DMS153 treated with DMSO at 0.1 percent for 48 hours (cell line): Measurements from ENCODE around the gene GBE1.
"Not testable (repeated sequence)": the region's sequence is repeated elsewhere in the genome, so short reads cannot be mapped to it uniquely, and the experiment has no call there.

Source experiments
- DNase-seq: peaks from one replicate; lab custom pipeline; 2025; ENCODE audit not compliant: unreplicated experiment; lab: John Stamatoyannopoulos, UW

GBE1 gene

DNA sequence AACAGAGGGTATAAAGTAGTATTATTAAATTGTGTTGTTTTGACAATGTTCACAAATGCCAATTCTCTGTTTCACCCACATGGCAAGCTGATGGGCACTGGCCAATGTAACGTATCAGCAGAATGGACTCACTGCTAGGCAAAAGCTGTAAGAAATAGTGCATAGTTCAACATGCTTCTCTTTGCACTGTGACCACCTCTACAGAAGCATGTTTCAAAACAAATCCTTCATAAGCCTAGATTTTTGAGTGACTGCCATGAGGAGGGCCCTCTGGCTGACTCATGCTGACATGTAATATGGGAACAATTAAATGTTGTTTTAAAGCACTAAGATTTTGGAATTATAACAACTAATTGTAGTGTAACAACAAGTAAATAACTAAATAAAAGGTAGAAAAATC, 3.2 kb downstream of the GBE1 start:
- DNase-seq = no peak

GRCh38 chr3:81753416-81754027, 7.9 kb downstream of the GBE1 start:
- no peak for DNase-seq

GRCh38 chr3:81752604-81753003, 8.8 kb downstream of the GBE1 start:
- no peak for DNase-seq

DNA sequence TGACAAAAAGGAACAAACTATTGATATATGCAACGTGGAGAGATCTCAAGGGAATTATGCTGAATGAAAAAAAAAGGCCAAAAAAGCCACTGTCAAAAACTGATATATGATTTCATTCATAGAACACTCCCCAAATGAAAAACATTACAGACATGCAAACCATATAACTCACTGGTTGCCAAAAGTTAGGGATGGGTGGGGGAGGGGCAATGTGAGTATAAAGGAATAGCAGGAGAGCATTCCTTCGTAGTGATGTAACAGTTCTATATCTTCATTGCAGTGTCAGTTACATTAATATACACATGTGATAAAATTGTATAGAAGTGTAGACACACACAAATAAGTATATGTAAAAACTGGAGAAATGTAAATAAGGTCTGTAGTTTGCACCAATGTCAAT, 12.2 kb downstream of the GBE1 start:
- no peak for DNase-seq

DNA sequence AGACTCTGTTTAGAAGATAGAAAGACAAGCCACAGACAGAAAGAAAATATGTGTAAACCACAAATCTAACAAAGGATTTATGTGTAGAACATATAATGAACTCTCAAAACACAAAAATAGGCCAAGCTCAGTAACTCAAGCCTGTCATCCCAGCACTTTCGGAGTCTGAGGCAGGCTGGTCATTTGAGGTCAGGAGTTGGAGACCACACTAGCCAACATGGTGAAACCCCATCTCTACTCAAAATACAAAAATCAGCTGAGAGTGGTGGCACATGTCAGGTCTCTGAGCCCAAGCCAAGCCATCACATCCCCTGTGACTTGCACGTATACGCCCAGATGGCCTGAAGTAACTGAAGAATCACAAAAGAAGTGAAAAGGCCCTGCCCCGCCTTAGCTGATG, 14.2 kb downstream of the GBE1 start:
- not testable (repeated sequence) for DNase-seq

DNA sequence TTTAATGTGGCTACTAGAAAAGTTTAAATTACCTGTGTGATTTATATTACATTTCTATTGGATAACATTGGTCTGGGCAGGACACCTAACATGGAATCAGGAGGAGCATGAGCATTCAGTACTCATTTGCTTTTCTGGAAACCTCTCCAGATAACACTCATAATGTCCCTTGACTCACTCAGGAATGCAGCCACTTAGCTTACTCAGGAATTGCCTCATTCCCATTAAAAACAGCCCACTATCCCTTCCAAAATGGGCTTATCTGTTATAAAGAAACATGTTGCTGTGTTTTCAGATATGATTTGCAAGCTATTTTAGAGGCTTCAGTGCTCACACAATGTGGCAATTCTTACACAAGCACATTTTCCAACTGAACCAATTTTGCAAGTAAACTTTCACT, 17.1 kb downstream of the GBE1 start:
- no peak for DNase-seq

GRCh38 chr3:81743096-81744025, 18.1 kb downstream of the GBE1 start:
- DNase-seq = no peak

DNA sequence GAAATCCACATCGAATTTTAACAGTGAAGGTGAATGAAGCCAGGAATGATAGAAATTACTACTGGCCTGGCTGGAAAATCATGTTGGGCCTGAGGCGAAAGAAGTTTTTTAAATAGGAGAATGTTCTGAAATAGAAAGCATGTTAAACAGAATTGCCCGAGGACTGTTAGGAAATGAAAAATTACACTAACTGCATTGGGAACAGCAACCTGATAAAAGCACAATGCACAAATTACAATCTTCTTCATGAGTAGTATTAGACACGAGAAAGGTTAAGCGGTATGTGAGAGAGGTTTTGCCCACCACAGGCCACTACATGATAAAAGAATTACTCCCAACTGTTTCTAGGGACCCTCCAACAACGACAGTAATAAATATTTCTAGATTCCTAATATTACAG, 18.9 kb downstream of the GBE1 start:
- no peak for DNase-seq

DNA sequence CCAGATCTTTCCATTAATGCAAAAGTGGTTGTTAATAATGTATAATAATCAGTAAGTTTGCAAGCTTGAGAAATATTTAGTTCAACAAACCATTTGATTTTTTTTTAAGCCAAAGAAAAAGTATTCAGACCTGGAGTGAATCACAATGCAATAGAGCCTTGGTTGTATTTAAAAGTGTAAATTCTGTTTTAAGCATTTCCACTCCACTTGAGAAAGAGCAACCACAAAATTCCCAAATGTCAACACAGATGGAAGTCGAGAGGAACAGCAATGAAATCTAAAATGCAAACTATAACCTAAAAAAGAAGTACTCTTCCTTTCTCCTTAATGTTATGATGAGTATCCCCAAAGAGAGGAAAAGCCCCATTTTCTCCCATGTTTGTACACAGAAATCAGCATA, 20.2 kb downstream of the GBE1 start:
- no peak for DNase-seq

- DNase-seq = no peak
Measured at GRCh38 chr3:81740731-81741130, 20.7 kb downstream of the GBE1 start.

GRCh38 chr3:81735334-81735733, 26.1 kb downstream of the GBE1 start:
- no peak for DNase-seq

GRCh38 chr3:81734742-81735141, 26.7 kb downstream of the GBE1 start:
- DNase-seq = no peak

DNA sequence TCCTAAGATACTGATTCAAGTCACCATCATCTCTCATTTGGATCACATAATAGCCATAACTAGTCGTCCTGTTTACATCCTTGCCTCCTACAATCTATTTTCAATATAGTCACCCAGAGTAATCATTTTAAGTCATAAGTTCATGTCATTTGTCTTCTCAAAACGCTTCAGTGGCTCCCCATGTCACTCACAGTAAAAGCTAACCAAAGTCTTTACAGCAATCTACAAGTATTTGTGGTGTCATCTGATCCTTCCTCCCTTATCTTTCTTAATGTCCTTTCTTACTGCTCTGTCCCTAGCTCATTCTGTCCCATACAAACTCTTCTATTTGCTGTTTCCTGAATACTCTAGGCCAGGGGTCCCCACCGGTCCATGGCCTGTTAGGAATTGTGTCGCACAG, 28.8 kb downstream of the GBE1 start:
- DNase-seq = no peak

DNA sequence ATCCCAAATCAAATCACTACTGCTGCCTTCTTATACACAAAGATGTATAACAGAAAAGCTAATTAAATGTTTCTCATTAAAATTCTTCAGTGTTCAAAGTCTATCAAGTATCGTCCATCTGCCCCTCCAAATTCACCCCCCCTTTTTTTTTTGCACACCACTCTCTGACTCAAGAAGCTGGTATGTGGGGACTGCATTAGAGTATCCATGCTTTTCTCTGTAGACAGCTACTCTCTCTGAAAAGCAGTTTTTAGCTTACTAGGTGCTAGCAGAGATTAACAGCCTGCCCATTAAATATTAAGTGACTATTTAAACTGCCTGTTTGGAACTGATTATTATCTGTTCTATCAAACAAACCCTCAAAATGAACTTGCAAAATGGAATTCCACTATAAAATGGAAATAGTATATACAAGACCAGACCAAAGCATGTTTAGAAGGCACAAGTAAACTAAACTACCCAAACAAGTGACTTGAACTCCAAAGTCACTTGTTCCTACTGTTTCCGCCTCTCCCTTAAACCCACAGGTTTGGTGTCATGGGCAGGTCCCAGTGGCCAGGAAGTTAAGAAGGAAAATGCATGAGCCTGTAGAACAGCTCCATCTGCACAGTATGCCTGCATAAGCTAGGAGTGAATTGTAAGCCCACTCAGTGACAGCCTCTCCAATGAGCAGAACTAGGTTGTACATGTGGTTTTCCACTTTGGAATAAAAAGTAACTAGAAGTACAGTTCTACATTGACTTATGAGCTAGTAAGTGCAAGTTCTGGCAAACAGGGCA, 32.5 kb downstream of the GBE1 start:
- DNase-seq = no peak

DNA sequence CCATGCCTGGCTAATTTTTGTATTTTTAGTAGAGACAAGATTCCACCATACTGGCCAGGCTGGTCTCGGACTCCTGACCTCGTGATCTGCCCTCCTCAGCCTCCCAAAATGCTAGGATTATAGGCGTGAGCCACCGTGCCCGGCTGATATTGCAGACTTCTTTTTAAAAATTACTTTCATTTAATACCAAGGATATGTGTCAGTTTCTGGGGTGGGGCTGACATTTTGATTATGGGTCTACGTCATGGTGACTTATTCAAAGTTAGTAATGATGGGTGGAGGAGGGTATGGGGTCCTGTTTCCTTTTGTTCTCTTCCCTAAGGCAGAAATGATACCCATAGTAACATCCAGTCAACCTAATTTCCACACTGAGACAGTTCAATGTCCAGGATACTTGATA, 34.7 kb downstream of the GBE1 start:
- no peak for DNase-seq

- DNase-seq = no peak
Measured at GRCh38 chr3:81726132-81726531, 35.3 kb downstream of the GBE1 start.

DNA sequence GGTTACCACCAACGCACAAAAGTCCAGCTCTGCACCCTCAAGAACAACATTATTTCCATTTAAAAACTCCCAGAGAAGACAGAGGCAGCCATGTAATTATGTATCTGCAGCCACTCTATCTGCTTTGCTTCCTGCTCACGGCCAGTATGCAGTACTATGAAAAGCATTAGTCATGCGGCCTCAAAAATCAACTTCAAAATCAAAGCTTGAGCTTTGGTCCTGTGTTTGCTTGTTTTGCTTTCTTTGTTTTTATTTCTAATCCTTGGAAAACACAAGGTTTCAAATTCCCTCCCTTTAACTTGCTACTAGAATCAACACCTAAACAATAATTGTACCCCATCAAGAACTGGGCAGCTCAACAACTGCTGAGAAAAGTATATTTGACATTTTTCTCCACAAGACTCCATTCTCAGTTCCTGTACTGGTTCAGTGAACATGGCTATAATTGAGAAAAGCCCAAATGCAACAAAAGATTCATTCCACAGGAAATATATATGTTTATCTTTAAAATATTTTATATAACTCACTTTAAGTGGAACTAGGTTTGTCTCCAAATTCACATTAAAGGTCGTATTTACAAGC, 37.6 kb downstream of the GBE1 start:
- no peak for DNase-seq

DNA sequence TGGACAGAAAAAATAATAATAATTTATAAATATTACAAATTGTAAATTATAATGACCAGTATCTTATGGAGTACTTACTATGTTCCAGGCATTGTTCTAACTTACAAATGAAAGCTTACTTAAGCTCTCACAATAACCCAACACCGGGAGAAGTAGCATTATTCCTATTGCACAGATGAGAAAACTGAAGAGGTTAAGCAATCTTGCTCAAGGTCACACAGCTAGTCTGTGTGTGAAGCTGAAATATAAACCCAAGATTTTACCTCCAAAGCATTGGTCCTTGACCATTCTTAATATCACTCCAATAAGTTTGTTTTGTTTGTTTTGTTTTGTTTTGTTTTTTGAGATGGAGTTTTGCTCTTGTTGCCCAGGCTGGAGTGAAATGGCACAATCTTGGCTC, 43.1 kb downstream of the GBE1 start:
- no peak for DNase-seq

- no peak for DNase-seq
Measured at GRCh38 chr3:81716870-81717509, 44.5 kb downstream of the GBE1 start.

- no peak for DNase-seq
Measured at GRCh38 chr3:81713031-81713430, 48.4 kb downstream of the GBE1 start.

GRCh38 chr3:81709606-81710005, 51.8 kb downstream of the GBE1 start:
- no peak for DNase-seq
